ENCODE results near the gene COG2.

- TF ChIP-seq POLR2A (IDR thresholded peaks at IDR 0.05; ENCODE audit: low read depth, low read length), result no peak
- TF ChIP-seq TAF1 (IDR thresholded peaks at IDR 0.05; ENCODE audit: low read depth, low read length), result no peak
- no peak for TF ChIP-seq POLR2AphosphoS5 (IDR thresholded peaks at IDR 0.05; ENCODE audit: low read depth, low read length)
- TF ChIP-seq SPI1 (IDR thresholded peaks at IDR 0.05; ENCODE audit: low read depth, low read length), result no peak
- no peak for TF ChIP-seq PAX5 (IDR thresholded peaks at IDR 0.05; ENCODE audit: insufficient read depth, low read length, severe bottlenecking)
- TF ChIP-seq POU2F2 (IDR thresholded peaks at IDR 0.05; ENCODE audit: low read depth, low read length), result no peak
Observed at GRCh38 chr1:230717251-230717650, 75.0 kb downstream of the COG2 start.

Measured in GM12891 (cell line).